GM19025 (cell line): ENCODE measurements around the gene NRIP2.
"Not testable (repeated sequence)": the region's sequence is repeated elsewhere in the genome, so short reads cannot be mapped to it uniquely, and the experiment has no call there.

Experiments
- ATAC-seq: cut with Tn5 transposase; IDR thresholded peaks from one replicate; pipeline ENCODE4 v1.9.1; 2021; ENCODE audit warnings: mild to moderate bottlenecking, low read depth, moderate library complexity; ENCODE audit not compliant: unreplicated experiment

The NRIP2 gene

GRCh38 chr12:2834581-2835491 lies at the start of gene NRIP2:
TSS of gene NRIP2 (minus strand) at chr12:2835035. CDS start at chr12:2834983, 52 bp downstream.
- no peak for ATAC-seq

- ATAC-seq, result no peak
Measured at GRCh38 chr12:2879853-2880252, 45.0 kb upstream of the NRIP2 start.

GRCh38 chr12:2877953-2878732 lies 43.3 kb upstream of the NRIP2 start:
- no peak for ATAC-seq

GRCh38 chr12:2877047-2877952 lies 42.5 kb upstream of the NRIP2 start, which contains the start of the genes FOXM1 and RHNO1:
TSS of gene FOXM1 (minus strand) at chr12:2877174. CDS start at chr12:2874478, 2,696 bp downstream.
TSS of gene RHNO1 (plus strand) at chr12:2877223. CDS start at chr12:2885367, 8,144 bp downstream.
- peak; percentile 84 for ATAC-seq

- ATAC-seq, result no peak
Measured at GRCh38 chr12:2876431-2877046, 41.7 kb upstream of the NRIP2 start.

- ATAC-seq, result not testable (repeated sequence)
Measured at GRCh38 chr12:2868986-2869632, 34.3 kb upstream of the NRIP2 start.

GRCh38 chr12:2864198-2864597 lies 29.4 kb upstream of the NRIP2 start:
- ATAC-seq, result no peak

GRCh38 chr12:2863402-2863801 lies 28.6 kb upstream of the NRIP2 start:
- not testable (repeated sequence) for ATAC-seq

- no peak for ATAC-seq
Measured at GRCh38 chr12:2862876-2863275, 28.0 kb upstream of the NRIP2 start.

GRCh38 chr12:2860170-2860569 lies 25.3 kb upstream of the NRIP2 start:
- ATAC-seq, result no peak

GRCh38 chr12:2858944-2859421 lies 24.1 kb upstream of the NRIP2 start:
- no peak for ATAC-seq

- ATAC-seq, result no peak
Measured at GRCh38 chr12:2858334-2858733, 23.5 kb upstream of the NRIP2 start.

- ATAC-seq, result no peak
Measured at GRCh38 chr12:2857576-2857975, 22.7 kb upstream of the NRIP2 start.

GRCh38 chr12:2857021-2857431 lies 22.2 kb upstream of the NRIP2 start, which contains the start of gene TEX52:
TSS of gene TEX52 (minus strand) at chr12:2857039. CDS start at chr12:2857026, 13 bp downstream.
- ATAC-seq, result no peak

GRCh38 chr12:2856051-2856450 lies 21.2 kb upstream of the NRIP2 start:
- ATAC-seq, result no peak

- no peak for ATAC-seq
Measured at GRCh38 chr12:2855546-2855945, 20.7 kb upstream of the NRIP2 start.

- no peak for ATAC-seq
Measured at GRCh38 chr12:2854669-2855453, 20.0 kb upstream of the NRIP2 start.

GRCh38 chr12:2853626-2854025 lies 18.8 kb upstream of the NRIP2 start:
- no peak for ATAC-seq
